Measurements from ENCODE around the gene GNRHR.
"Not testable (repeated sequence)": the region's sequence is repeated elsewhere in the genome, so short reads cannot be mapped to it uniquely, and the experiment has no call there.

The GNRHR gene

GRCh38 chr4:67727124-67727850 is 26.9 kb downstream of the GNRHR start:
- DNase-seq (ENCODE audit: low read depth) = no peak

DNA sequence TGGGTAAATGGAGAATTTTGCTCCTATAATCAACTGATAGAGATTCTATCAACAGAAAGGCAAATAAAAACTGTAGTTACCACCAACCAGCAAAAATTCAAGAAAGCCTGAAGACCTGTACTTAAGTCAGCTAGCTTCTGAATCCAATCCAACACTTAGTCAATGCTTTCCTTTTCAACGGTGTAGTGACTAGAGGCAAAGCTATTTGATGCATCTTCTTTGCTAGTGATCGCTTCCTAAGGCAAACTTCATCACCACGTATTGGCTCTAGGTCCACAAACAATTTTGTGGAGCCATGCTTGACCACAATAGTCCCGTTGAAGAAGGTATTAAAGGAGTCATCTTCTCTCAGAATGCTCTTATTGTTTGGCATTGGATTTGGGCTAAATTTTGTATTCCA is 28.2 kb downstream of the GNRHR start:
- DNase-seq (ENCODE audit: low read depth) = no peak

DNA sequence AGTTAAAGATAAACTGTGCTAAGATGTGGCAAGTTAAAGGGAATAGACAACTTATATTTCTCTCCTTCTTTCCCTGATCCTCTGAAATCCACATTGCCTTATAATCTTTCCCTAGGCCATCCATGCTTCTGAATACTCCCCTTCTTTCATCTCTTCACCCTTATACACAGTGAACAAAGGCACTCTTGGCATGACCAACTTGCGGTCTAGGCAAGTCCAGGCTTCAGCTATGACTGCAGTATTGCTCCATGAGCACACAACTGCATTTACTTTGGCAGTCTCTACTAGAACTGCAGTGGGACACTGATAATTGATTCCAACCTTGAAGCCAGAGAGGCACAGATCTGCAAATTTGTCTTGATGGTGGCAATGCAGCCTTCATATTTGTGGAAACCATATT is 29.1 kb downstream of the GNRHR start:
- no peak for DNase-seq (ENCODE audit: low read depth)

DNA sequence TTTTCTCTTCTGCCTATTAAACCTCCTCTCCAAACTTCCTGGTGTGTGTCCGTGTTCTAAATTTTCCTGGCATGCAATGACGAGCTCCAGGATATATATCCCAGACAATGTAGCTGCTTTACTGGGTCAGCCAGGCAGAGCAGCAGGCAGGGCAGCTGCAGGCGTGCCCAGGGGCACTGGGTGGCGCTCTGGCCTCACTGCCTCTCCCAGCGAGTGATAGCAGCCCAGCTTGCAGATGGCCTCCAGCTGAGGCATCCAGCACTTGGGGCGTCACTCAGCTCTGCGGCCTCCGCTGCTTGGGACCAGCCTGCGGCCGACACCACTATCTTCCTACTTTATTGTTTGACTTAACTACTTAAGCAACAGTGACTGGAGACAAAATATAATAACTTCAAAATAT is 30.2 kb downstream of the GNRHR start:
- DNase-seq (ENCODE audit: low read depth) = no peak

DNA sequence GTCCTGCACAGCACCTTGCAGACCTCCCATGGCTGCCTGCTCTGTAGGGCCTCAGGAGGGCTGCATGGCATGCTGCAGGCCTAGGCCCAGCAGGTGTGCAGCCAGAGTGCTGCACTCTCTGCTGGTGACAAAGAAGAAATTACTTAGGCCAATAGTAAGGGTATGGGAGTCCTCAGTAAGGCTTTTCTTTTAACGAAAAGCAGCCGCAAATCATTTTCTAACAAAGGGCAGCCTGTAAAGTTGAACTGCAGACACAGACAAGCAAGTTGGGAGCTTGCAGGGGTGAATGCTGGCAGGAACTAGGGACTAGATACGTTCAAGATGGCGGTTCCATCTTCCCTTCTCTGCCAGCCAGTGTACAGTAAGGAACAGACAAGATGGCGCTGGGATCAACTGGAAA is 30.8 kb downstream of the GNRHR start:
- no peak for DNase-seq (ENCODE audit: low read depth)

DNA sequence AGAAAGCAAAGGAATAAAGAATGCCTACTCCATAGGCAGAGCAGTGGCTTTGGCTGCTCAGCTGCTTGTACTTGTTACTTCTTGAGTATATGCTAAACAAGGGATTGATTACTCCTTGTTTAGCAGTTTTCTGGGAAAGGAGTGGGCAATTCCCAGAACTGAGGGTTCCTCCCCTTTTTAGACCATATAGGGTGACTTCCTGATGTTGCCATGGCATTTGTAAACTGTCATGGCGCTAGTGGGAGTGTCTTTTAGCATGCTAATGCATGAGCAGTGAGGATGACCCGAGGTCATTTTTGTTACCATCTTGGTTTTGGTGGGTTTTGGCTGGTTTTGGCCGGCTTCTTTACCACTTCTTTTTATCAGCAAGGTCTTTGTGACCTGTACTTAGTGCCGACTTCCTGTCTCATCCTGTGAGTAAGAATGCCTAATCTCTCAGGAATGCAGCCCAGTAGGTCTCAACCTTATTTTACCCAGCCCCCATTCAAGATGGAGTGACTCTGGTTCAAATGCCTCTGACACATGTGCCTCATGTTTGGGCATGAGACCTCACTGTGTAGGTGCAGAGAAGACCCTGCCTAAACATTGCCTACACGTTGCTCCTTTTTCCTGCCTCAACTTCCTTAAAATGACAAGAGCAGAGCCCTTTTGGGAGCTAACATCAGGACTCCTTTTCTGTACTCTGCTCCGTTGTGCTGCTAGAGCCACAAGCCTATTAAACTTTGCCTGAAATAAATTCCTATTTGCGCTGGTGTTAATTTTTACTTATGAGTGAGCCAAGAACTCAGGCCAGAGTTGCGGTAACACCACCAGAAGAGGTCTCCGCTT is 32.2 kb downstream of the GNRHR start:
- DNase-seq (ENCODE audit: low read depth) = no peak

DNA sequence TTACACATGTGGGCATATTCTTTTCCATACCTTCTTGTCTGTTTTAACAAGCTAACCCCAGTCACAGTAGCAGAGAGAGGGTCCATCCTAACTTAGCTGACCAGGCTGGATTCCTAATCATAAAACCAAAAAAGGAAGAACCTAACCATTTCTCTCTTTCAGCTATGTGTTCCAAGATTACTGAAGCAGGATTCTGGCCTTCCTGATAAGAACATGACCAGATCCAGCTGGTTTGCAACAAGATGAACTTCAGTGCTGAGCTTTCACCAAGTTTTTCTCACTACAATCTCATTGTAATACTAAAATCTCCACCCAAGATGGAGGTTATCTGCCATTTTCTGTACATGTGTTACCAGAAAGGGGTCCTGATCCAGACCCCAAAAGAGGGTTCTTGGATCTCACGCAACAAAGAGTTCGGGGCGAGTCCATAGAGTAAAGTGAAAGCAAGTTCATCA is 32.8 kb downstream of the GNRHR start:
- DNase-seq (ENCODE audit: low read depth) = no peak

GRCh38 chr4:67719953-67720617 is 34.1 kb downstream of the GNRHR start:
- DNase-seq (ENCODE audit: low read depth) = no peak

DNA sequence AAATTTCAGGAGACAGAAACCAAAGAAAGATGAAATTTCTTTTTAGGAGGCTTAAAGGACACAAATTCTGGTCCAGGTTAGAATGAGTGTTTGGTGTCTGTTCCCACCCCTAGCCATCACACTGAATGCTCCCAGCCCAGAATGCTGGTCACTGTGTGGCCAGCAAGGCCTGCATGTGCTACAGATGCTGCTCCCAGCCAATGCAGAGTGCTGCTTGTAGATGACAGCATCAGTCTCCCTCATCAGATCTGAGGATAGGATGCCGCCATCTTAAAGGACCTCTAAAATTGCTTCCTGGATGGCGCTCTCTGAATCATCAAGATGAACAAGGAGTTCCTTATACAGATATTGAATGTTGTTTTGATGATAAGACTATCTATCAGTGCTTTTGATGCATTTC is 35.3 kb downstream of the GNRHR start:
- DNase-seq (ENCODE audit: low read depth) = no peak

DNA sequence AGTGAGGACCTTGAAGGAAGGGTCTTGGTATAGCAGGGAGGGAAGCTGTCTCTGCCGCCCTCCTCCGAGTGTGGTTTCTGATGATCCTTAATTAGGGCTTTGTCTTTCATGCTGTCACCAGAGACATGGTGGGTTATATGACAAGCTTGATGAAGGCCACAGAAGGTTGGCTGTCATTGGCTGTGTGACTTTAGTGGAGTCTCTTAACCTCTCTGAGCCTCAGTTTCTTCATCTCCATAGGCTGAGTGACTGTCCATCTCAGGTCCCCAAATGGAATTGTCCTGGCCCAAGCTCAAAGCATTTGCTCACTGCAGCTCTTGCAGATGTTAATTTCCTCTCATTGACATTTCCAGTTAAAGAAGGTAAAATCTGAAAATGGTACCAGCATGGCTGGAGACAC is 36.6 kb downstream of the GNRHR start:
- DNase-seq (ENCODE audit: low read depth) = no peak

GRCh38 chr4:67714955-67715354 is 39.2 kb downstream of the GNRHR start:
- DNase-seq (ENCODE audit: low read depth) = no peak

DNA sequence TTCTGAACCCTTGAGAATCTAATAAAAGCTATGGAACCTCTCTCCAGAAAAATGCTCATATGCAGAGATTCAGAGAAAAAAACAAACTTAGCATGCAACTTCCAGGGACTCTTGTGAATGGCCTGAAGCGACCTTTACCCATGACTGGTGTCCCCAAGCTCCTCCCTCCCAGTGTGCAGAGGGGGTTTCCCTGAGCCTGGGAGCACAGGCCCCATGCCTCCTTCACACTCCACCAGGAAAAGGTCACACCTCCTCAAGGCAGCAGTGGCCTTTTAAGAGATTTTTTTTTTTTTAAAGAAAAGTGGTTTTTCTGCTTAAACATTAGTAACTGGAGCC is 40.0 kb downstream of the GNRHR start:
- DNase-seq (ENCODE audit: low read depth) = peak; percentile 7

DNA sequence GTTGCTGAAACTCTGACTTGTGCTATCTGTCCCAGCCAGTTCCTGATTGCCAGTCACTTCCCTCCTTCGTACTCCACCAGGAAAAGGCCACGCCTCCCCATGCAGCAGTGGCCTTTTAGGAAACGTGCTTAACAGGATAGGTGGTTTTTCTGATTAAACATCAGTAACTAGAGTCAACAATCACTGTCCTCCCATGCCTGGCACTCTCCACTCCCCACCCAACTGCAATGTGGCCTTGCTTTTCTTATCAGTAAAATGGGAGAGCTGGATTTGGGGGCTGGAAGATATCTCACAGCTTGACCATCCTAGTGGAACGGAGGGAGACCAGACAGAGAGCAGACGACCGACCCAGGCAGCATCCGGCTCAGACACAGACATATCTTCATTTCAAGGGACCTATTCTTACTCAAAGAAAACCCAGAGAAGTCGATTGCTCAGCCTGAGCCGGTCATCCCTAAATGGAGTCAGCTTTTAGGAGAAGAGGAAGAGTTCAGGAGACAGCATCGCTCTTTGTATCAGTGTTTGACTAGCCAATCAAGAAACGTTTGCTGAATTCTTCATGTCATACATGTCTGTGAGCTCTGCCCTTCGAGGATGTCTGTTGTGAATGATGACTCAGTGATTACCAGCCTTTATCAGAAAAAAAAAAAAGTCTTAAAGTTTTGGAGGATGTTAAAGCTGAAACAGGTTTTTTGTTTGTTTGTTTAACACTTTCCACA is 40.5 kb downstream of the GNRHR start:
- DNase-seq (ENCODE audit: low read depth) = no peak

- no peak for DNase-seq (ENCODE audit: low read depth)
Observed at GRCh38 chr4:67712650-67713528, 41.3 kb downstream of the GNRHR start.

- no peak for DNase-seq (ENCODE audit: low read depth)
Observed at GRCh38 chr4:67712000-67712625, 42.1 kb downstream of the GNRHR start.

- DNase-seq (ENCODE audit: low read depth) = not testable (repeated sequence)
Observed at GRCh38 chr4:67706682-67707081, 47.5 kb downstream of the GNRHR start.

- no peak for DNase-seq (ENCODE audit: low read depth)
Observed at GRCh38 chr4:67704843-67705242, 49.3 kb downstream of the GNRHR start.

GRCh38 chr4:67702166-67702565 is 52.0 kb downstream of the GNRHR start:
- no peak for DNase-seq (ENCODE audit: low read depth)

GRCh38 chr4:67701517-67701850 is 52.7 kb downstream of the GNRHR start:
- no peak for DNase-seq (ENCODE audit: low read depth)

DNA sequence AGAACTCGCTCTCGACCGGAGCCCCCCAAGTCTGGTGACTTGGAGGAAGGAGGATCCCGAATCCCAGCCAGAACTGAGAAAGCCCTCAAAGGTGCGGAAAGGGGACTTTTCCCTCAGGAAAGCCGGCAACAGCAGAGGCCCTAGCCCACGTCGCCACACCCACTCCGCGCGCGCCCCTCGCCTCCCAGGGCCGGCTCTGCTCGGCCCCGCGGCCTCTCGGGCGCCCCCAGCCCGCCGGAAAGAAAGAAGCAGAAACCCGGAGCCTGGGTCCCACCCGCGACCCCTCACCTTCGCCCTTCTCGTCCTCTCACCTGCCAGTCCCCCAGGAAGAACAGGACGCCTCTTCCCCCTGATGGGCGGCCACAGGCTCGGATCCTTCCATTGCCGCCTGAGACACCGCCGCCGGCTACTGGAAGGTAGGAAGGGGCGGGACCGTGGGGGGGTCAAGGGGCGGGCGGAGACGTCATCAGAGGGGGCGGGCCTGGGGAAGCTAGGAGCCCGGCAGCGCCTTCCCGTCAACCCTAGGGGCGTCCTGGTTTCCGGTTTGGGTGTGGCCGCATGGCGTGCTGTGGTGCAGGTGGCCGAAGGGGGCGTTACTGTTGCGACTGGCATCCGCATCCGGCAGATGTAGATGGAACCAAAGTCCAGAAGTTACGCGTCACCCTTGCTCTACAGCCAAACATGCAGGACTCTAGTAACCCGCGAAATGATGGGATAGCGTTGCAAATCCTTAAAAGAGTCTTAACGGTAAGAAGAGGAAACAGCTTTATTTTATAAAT is 53.3 kb downstream of the GNRHR start, which contains the start of gene UBA6:
TSS of gene UBA6 (minus strand) at position 418 of the 779 bp plus-strand sequence. CDS start at position 382, 36 bp downstream.
- DNase-seq (ENCODE audit: low read depth) = peak; percentile 94

Data from stimulated activated CD8-positive, alpha-beta memory T cell treated with anti-CD3 and anti-CD28 coated beads, Interleukin-4, amount 100 ng/mL, for 24 hours (primary cell).